Neural cell (in vitro differentiated cells): ENCODE results near the gene MYO15A. TPM values are rescaled to one million over a fixed set of nuclear protein-coding genes. Genes with fewer than 3 reads are reported as not detected.

Source experiments
- H2AFZ ChIP-seq: fragments of 200-600, 300-800 bp; sonication (generic), shearing (Covaris generic); 2 replicates; pipeline ENCODE4 v1.6.0; 2014; ENCODE audit warnings: low read depth, mild to moderate bottlenecking, antibody characterized with exemption, low read length, moderate library complexity
- H3F3A ChIP-seq: fragments of 200-600 bp; shearing (Covaris generic); 2 replicates; pipeline ENCODE4 v1.6.1; 2016; ENCODE audit warnings: mild to moderate bottlenecking, moderate library complexity, mixed read lengths, antibody characterized with exemption, low read length; ENCODE audit not compliant: insufficient read depth, poor library complexity, severe bottlenecking
- H3K27ac ChIP-seq: fragments of 200-600, 300-800 bp; sonication (generic), shearing (Covaris generic); 2 replicates; pipeline ENCODE4 v1.5.1; 2014; ENCODE audit warnings: mild to moderate bottlenecking, low read length, moderate library complexity
- H3K27me3 ChIP-seq: fragments of 300-800, 200-600 bp; sonication (generic), shearing (Covaris generic); 2 replicates; pipeline ENCODE4 v1.6.0; 2014; ENCODE audit warnings: mild to moderate bottlenecking, low read depth, low read length, moderate library complexity; ENCODE audit not compliant: insufficient read depth
- H3K36me3 ChIP-seq: fragments of 300-800, 200-600 bp; sonication (generic), shearing (Covaris generic); 2 replicates; pipeline ENCODE4 v1.5.1; 2014; ENCODE audit warnings: mild to moderate bottlenecking, antibody characterized with exemption, low read length, moderate library complexity; ENCODE audit not compliant: insufficient read depth
- H3K4me2 ChIP-seq: fragments of 300-800, 200-600 bp; sonication (generic), shearing (Covaris generic); 2 replicates; pipeline ENCODE4 v1.6.0; 2014; ENCODE audit warnings: mild to moderate bottlenecking, low read length
- H3K4me3 ChIP-seq: fragments of 300-800, 200-600 bp; sonication (generic), shearing (Covaris generic); 2 replicates; pipeline ENCODE4 v1.5.1; 2014; ENCODE audit warnings: mild to moderate bottlenecking, low read length, moderate library complexity
- H3K79me2 ChIP-seq: fragments of 200-600 bp; shearing (Covaris generic); replicated peaks from 2 replicates; pipeline ENCODE4 v1.6.0; 2014; ENCODE audit warnings: mild to moderate bottlenecking, low read length, moderate library complexity; ENCODE audit not compliant: insufficient read depth
- H3K9ac ChIP-seq: fragments of 300-800, 200-600 bp; sonication (generic), shearing (Covaris generic); 2 replicates; pipeline ENCODE4 v1.6.1; 2016; ENCODE audit warnings: mild to moderate bottlenecking, low read length, mixed read lengths
- H3K9me2 ChIP-seq: fragments of 200-600 bp; shearing (Covaris generic); 2 replicates; pipeline ENCODE4 v1.6.1; 2016; ENCODE audit warnings: mild to moderate bottlenecking, low read length, mixed read lengths; ENCODE audit not compliant: insufficient read depth
- H3K9me3 ChIP-seq: fragments of 200-600, 300-800 bp; sonication (generic), shearing (Covaris generic); 2 replicates; pipeline ENCODE4 v1.6.1; 2016; ENCODE audit warnings: mild to moderate bottlenecking, mixed run types, low read length, moderate library complexity, mixed read lengths
- H4K20me1 ChIP-seq: fragments of 200-600 bp; shearing (Covaris generic); 2 replicates; pipeline ENCODE4 v1.6.1; 2016; ENCODE audit warnings: mild to moderate bottlenecking, mixed run types; ENCODE audit not compliant: insufficient read depth
- EP300 ChIP-seq: fragments of 450-650 bp; conservative IDR thresholded peaks from 2 replicates; pipeline ENCODE4 v1.6.1; 2014; ENCODE audit warnings: antibody characterized with exemption, mild to moderate bottlenecking, moderate library complexity; ENCODE audit not compliant: poor library complexity, severe bottlenecking
- EZH2 ChIP-seq: fragments of 200-600, 300-800 bp; shearing (Covaris generic), sonication (generic); IDR thresholded peaks from 2 replicates; pipeline ENCODE4 v1.6.1; 2014; ENCODE audit warnings: antibody characterized with exemption, low read length, borderline replicate concordance, mild to moderate bottlenecking; ENCODE audit not compliant: insufficient read depth, poor library complexity, severe bottlenecking
- MXI1 ChIP-seq: fragments of 450-650 bp; conservative IDR thresholded peaks from 2 replicates; pipeline ENCODE4 v1.6.1; 2014; ENCODE audit warnings: antibody characterized with exemption, mild to moderate bottlenecking; ENCODE audit not compliant: poor library complexity, severe bottlenecking
- POLR2AphosphoS5 ChIP-seq: IDR thresholded peaks from 2 replicates; pipeline ENCODE4 v1.6.1; 2012
- RAD21 ChIP-seq: fragments of 450-650 bp; conservative IDR thresholded peaks from 2 replicates; pipeline ENCODE4 v1.6.1; 2014; ENCODE audit warnings: antibody characterized with exemption, mild to moderate bottlenecking, moderate library complexity
- SMC3 ChIP-seq: fragments of 450-650 bp; conservative IDR thresholded peaks from 2 replicates; pipeline ENCODE4 v1.6.1; 2014; ENCODE audit warnings: antibody characterized with exemption, mild to moderate bottlenecking, moderate library complexity; ENCODE audit not compliant: poor library complexity
- TAF1 ChIP-seq: IDR thresholded peaks from 2 replicates; pipeline ENCODE4 v1.6.1; 2012; ENCODE audit warnings: low read depth
- polyA plus RNA-seq: library from polyadenylated mRNA; depleted of rRNA; stranded (reverse); fragments of >200 nt; gene quantifications from 2 replicates; pipeline ENCODE4 v1.2.3, GENCODE V29; 2014
- TF ChIP-seq, protein P1 (sequence below): fragments of 450-650 bp; IDR thresholded peaks from 2 replicates; pipeline ENCODE4 v1.5.1; 2014; ENCODE audit warnings: antibody characterized with exemption, mild to moderate bottlenecking, moderate library complexity; ENCODE audit not compliant: poor library complexity, severe bottlenecking
- TF ChIP-seq, protein P2 (sequence below): IDR thresholded peaks from 2 replicates; pipeline ENCODE4 v1.6.1; 2012; ENCODE audit warnings: borderline replicate concordance

The MYO15A gene
- polyA plus RNA-seq, 1 donor from 2014 or later = 1.9 TPM

DNA sequence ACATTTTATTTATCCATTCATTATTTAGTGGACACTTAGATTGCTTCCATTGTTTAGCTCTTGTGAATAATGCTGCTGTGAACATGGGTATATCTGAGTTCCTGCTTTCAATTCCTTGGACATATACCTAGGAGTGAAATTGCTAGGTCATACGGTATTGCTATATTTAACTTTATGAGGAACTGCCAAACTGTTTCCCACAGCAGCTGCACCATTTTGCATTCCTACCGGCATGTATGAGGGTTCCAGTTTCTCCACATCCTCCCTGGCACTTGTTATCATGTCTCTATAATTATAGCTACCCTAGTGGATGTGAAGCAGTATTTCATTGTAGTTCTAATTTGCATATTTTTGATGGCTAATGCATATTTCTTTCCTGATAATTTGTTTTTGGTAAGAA is 44.5 kb upstream of the MYO15A start:
- H2AFZ ChIP-seq = no peak overlapping the region
- H3K4me2 ChIP-seq = no peak overlapping the region
- no peaks in the 10 kb centered on the region for H3K9me2 ChIP-seq
- no peaks in the 10 kb centered on the region for H3K79me2 ChIP-seq
- no peaks in the 10 kb centered on the region for H3K9me3 ChIP-seq
- H4K20me1 ChIP-seq = no peaks in the 10 kb centered on the region
- TF ChIP-seq EP300 = no peak
- no peak for TF ChIP-seq SMC3
- TF ChIP-seq, protein P1, sequence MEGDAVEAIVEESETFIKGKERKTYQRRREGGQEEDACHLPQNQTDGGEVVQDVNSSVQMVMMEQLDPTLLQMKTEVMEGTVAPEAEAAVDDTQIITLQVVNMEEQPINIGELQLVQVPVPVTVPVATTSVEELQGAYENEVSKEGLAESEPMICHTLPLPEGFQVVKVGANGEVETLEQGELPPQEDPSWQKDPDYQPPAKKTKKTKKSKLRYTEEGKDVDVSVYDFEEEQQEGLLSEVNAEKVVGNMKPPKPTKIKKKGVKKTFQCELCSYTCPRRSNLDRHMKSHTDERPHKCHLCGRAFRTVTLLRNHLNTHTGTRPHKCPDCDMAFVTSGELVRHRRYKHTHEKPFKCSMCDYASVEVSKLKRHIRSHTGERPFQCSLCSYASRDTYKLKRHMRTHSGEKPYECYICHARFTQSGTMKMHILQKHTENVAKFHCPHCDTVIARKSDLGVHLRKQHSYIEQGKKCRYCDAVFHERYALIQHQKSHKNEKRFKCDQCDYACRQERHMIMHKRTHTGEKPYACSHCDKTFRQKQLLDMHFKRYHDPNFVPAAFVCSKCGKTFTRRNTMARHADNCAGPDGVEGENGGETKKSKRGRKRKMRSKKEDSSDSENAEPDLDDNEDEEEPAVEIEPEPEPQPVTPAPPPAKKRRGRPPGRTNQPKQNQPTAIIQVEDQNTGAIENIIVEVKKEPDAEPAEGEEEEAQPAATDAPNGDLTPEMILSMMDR = no peak
- no peak for TF ChIP-seq EZH2
- TF ChIP-seq RAD21 = no peak
- no peak for TF ChIP-seq TAF1
- TF ChIP-seq POLR2AphosphoS5 = no peak
- TF ChIP-seq MXI1 = no peak
- TF ChIP-seq, protein P2, sequence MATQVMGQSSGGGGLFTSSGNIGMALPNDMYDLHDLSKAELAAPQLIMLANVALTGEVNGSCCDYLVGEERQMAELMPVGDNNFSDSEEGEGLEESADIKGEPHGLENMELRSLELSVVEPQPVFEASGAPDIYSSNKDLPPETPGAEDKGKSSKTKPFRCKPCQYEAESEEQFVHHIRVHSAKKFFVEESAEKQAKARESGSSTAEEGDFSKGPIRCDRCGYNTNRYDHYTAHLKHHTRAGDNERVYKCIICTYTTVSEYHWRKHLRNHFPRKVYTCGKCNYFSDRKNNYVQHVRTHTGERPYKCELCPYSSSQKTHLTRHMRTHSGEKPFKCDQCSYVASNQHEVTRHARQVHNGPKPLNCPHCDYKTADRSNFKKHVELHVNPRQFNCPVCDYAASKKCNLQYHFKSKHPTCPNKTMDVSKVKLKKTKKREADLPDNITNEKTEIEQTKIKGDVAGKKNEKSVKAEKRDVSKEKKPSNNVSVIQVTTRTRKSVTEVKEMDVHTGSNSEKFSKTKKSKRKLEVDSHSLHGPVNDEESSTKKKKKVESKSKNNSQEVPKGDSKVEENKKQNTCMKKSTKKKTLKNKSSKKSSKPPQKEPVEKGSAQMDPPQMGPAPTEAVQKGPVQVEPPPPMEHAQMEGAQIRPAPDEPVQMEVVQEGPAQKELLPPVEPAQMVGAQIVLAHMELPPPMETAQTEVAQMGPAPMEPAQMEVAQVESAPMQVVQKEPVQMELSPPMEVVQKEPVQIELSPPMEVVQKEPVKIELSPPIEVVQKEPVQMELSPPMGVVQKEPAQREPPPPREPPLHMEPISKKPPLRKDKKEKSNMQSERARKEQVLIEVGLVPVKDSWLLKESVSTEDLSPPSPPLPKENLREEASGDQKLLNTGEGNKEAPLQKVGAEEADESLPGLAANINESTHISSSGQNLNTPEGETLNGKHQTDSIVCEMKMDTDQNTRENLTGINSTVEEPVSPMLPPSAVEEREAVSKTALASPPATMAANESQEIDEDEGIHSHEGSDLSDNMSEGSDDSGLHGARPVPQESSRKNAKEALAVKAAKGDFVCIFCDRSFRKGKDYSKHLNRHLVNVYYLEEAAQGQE = no peak
- no peaks in the 10 kb centered on the region for H3K36me3 ChIP-seq
- H3K4me3 ChIP-seq = no peak overlapping the region
- no peaks in the 10 kb centered on the region for H3K27me3 ChIP-seq
- H3K27ac ChIP-seq = no peak overlapping the region
- no peak overlapping the region for H3K9ac ChIP-seq
- H3F3A ChIP-seq = no peaks in the 10 kb centered on the region

DNA sequence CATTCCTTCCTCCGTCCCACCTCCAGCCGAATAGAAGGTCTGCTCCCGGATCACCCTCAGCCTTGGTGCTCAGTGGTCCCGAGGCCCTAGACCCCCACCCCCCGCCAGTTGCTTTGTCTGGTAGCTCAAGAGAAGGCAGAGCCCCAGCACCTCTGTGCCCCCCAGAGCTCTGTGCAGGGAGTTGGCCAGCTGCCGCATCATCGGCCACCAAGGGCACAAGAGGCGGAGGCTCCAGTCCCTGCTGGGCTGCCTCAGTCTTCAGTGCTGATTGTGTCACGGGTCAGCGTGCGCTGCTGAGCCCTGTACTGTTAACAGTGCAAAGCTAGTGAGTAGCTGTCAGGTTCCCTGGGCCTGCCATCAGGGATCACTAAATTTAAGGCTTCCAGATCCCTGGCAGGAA is 43.0 kb upstream of the MYO15A start:
- Histone ChIP-seq H3K4me3 (no peak overlapping the region), H3K79me2 (no peaks in the 10 kb centered on the region), H2AFZ (no peak overlapping the region), H3K27ac (no peak overlapping the region), H4K20me1 (no peaks in the 10 kb centered on the region), H3K36me3 (no peaks in the 10 kb centered on the region), H3K9me2 (no peaks in the 10 kb centered on the region), H3K9ac (no peak overlapping the region), H3F3A (no peaks in the 10 kb centered on the region), H3K27me3 (no peaks in the 10 kb centered on the region), H3K9me3 (no peaks in the 10 kb centered on the region), H3K4me2 (no peak overlapping the region)
- no peak for TF ChIP-seq MXI1
- TF ChIP-seq, protein P2 = no peak
- no peak for TF ChIP-seq EP300
- no peak for TF ChIP-seq RAD21
- no peak for TF ChIP-seq POLR2AphosphoS5
- TF ChIP-seq SMC3 = no peak
- TF ChIP-seq TAF1 = no peak
- TF ChIP-seq EZH2 = no peak
- TF ChIP-seq, protein P1 = no peak
